H54 (cell line): Measurements from ENCODE around the gene ARHGAP42.
"Not testable (repeated sequence)": the region's sequence is repeated elsewhere in the genome, so short reads cannot be mapped to it uniquely, and the experiment has no call there.

Experiments
- DNase-seq: peaks from one replicate; pipeline ENCODE4 v3.0.0; 2011; ENCODE audit warnings: low spot score, mixed read lengths; ENCODE audit not compliant: insufficient read length
- FAIRE-seq: peaks from 3 replicates; lab custom pipeline; 2011; peaks lifted over from hg19 to GRCh38; lab: Jason Lieb, UNC
- POLR2A ChIP-seq: IDR thresholded peaks from 2 replicates; pipeline ENCODE4 v1.6.1; 2011; ENCODE audit warnings: low read depth, mild to moderate bottlenecking, low read length

The ARHGAP42 gene, protein sequence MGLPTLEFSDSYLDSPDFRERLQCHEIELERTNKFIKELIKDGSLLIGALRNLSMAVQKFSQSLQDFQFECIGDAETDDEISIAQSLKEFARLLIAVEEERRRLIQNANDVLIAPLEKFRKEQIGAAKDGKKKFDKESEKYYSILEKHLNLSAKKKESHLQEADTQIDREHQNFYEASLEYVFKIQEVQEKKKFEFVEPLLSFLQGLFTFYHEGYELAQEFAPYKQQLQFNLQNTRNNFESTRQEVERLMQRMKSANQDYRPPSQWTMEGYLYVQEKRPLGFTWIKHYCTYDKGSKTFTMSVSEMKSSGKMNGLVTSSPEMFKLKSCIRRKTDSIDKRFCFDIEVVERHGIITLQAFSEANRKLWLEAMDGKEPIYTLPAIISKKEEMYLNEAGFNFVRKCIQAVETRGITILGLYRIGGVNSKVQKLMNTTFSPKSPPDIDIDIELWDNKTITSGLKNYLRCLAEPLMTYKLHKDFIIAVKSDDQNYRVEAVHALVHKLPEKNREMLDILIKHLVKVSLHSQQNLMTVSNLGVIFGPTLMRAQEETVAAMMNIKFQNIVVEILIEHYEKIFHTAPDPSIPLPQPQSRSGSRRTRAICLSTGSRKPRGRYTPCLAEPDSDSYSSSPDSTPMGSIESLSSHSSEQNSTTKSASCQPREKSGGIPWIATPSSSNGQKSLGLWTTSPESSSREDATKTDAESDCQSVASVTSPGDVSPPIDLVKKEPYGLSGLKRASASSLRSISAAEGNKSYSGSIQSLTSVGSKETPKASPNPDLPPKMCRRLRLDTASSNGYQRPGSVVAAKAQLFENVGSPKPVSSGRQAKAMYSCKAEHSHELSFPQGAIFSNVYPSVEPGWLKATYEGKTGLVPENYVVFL

DNA sequence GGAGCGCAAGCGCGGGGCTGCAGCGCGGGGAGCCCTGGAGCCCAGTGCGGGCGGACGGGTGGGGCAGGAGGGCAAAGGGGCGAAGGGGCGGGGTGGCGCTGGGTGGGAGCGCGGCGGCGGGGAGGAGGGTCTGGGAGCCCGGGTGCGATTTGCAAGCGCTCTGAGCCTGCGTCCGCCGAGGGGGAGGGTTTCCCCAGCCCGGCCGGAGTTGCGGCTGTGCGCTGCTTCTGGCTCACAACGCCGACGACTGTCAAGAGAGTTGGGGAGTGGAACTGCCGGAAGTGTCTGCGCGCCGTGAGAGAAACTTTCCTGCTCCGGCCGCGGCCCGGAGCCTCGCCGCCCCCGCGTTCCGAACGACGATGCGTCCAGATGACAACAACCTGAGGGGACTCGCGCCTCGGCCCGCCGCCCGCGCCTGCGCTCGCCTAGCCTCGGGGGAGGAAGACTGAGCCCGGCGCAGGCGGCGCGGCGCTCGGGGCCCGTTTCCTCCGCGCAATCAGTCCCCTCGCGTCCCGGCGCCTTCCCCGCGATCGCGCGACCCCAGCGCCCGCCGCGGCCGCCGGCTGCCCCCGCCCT lies at the start of gene ARHGAP42:
Gene ARHGAP42, plus strand, starts transcription at position 235 of the 576 bp plus-strand sequence. CDS start 391 bp downstream, outside the sequence.
- peak; percentile 39; the same call in 1 of the 2 replicates for TF ChIP-seq POLR2A
- FAIRE-seq: no peak
- peak; percentile 40 for DNase-seq

GRCh38 chr11:100637706-100638105 lies 49.4 kb upstream of the ARHGAP42 start:
- FAIRE-seq (no peak), DNase-seq (no peak)
- no peak for TF ChIP-seq POLR2A

- FAIRE-seq (no peak), DNase-seq (no peak)
- no peak for TF ChIP-seq POLR2A
These were observed 48.4 kb upstream of the ARHGAP42 start for GRCh38 chr11:100638648-100639047.

GRCh38 chr11:100639140-100639539 lies 47.9 kb upstream of the ARHGAP42 start:
- FAIRE-seq: no peak
- no peak for DNase-seq
- TF ChIP-seq POLR2A: no peak

GRCh38 chr11:100640071-100640470 lies 47.0 kb upstream of the ARHGAP42 start:
- no peak for TF ChIP-seq POLR2A
- DNase-seq (no peak), FAIRE-seq (no peak)

GRCh38 chr11:100640646-100641045 lies 46.4 kb upstream of the ARHGAP42 start:
- DNase-seq: no peak
- no peak for FAIRE-seq

DNA sequence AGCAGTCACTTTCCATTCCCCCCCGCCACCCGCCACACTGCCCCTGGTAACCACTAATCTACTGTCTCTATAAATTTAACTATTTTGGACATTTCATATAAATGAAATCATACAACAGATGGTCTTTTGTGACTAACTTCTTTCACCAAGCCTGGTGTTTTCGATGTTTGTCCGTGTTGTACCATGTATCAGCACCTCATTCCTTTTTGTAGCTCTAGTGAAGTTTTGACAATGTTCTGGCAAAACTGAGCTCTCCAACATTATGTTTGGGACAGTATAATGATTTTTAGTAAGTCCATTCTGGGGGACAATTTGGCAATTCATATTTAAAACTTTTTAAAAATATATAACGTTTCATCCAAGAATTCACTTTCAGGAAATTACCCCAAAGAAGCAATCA lies 45.6 kb upstream of the ARHGAP42 start:
- DNase-seq: no peak

More at GRCh38 chr11:100640646-100641045, 46.4 kb upstream of the ARHGAP42 start:
- TF ChIP-seq POLR2A: no peak

DNA sequence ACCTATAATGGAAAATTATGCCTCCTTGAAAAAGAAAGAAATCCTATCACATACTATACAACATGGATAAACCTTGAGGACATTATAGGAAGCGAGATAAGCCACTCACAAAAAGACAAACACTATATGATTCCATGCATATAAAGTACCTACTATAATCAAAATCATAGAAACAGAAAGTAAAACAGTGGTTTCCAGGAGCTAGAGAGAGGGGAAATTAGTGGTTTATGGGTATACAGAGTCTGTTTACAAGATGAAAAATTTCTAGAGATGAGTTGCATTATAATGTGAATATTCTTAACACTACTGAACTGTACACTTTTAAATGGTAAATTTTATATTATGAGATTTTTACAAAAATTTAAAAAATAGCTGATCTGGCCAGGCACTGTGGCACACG lies 40.5 kb upstream of the ARHGAP42 start:
- no peak for FAIRE-seq
- no peak for TF ChIP-seq POLR2A
- no peak for DNase-seq

More for the DNA sequence above, 45.6 kb upstream of the ARHGAP42 start:
- no peak for FAIRE-seq
- TF ChIP-seq POLR2A: no peak

DNA sequence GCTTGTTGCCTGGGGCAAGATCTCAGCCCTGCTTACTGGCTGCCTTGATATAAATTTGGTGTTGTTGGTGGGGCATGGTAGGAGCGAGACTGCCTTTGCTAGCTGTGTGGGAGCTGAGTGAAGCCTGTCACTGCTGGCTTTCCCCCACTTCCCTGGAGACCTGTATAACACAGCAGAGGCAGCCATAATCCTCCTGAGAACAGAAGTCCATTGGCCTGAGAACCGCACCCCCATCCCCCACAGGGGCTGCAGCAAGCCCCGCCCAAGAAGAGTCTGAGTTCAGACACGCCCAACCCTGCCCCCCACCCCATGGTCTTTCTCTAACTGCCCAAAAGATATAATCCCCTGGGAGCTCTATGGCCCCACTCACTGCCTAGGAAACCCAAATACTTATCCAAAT lies 39.2 kb upstream of the ARHGAP42 start:
- DNase-seq: no peak
- TF ChIP-seq POLR2A: no peak
- no peak for FAIRE-seq

- no peak for DNase-seq
- no peak for FAIRE-seq
- no peak for TF ChIP-seq POLR2A
These were observed 23.5 kb upstream of the ARHGAP42 start for GRCh38 chr11:100663583-100663982.

DNA sequence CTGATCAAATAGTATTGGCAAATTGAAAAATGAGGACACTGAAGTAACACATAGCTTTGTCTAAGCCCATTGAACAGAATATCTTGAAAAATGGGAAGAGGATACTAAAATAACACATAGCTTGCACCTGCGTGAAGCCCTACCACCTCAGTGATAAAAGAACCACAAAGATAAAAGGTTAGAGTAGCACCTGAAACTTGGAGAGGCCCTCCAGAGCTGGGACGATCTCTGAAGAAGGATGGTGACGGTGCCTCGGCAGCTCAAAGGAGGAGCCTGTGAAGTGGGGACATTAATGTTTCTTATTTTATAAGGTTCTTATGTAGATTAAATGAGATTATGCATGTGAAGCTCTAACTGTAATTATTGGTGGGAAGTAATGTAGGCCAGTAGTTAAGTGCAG lies 23.1 kb upstream of the ARHGAP42 start:
- no peak for DNase-seq
- no peak for TF ChIP-seq POLR2A
- no peak for FAIRE-seq

GRCh38 chr11:100666816-100667215 lies 20.3 kb upstream of the ARHGAP42 start:
- not testable (repeated sequence) for DNase-seq, FAIRE-seq

DNA sequence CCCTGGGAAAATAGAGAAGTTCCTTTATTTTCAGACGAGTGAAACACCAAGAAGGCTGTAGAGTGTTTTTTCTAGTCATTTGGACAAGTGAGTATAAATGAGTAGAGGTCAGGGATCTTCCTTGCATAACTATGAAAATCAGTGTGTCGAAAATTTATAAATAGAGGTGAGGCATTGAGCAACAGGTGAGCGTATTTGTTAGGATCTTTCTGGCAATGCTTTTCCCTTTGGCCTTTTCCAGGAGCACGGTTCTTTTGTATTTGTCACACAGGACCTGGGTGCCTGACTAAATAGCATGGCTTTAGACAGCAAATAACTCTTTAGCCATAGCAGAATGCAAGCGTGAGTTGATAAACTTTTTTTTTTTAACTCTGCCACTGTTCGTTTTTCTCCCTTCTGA lies 19.6 kb upstream of the ARHGAP42 start:
- no peak for FAIRE-seq
- no peak for TF ChIP-seq POLR2A

GRCh38 chr11:100670140-100670539 lies 16.9 kb upstream of the ARHGAP42 start:
- TF ChIP-seq POLR2A: no peak
- no peak for FAIRE-seq
- no peak for DNase-seq

More for the DNA sequence above, 19.6 kb upstream of the ARHGAP42 start:
- DNase-seq: no peak
